AG09319 (cell line): Measurements from ENCODE around the gene SLC23A3.

Experiments
- DNase-seq: peaks from one replicate; pipeline ENCODE4 v3.0.0-alpha.2; 2010; ENCODE audit warnings: low read depth; ENCODE audit errors: extremely low read depth
- TF ChIP-seq, protein P1 (sequence below): IDR thresholded peaks from 2 replicates; pipeline ENCODE4 v1.5.1; 2011; ENCODE audit warnings: low read depth, mild to moderate bottlenecking, inconsistent platforms, low read length, moderate library complexity

Gene SLC23A3

DNA sequence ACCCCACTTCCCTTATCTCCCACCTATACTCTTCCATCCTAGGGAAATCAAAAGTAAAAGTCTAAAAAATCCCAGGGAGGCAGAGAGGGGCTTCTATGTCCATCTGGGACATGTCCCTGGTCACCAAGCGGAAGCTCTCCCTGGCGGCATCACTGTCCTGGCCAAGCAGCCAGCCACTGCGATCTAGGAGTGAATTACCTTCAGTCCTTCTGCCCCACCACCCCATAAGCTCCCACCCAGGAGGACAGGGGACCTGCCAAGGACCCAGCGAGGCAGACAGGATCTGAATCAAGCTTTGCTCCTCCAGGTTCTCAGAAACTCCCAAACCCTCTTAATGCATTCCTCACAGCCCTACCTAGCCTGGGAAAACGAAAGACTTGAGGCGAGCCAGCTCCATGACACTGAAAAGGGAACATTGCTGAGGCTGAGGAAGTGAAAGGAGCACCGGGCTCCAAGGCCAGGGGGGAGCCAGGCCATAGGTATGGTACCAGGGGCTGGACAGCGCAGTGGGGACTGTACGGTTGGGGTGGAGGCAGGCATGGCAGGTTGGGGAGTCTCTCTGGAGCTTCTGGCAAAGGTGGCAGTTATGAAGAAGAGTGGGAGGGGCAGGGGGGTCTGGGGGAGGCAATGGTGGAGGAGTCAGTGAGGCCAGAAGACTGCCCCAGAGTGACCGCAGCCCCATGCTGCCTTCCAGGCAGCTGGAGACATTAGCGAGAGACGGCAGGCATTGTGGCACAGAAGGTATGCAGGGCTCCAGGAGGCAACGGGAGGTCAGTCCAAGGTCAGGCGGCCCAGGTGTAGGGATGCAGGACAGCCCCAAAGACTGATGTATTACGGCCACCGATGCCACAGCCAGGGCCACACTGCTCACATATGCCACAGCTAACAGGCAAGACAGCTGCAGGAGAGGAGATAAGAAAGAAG is 2.7 kb upstream of the SLC23A3 start:
- TF ChIP-seq, protein P1, sequence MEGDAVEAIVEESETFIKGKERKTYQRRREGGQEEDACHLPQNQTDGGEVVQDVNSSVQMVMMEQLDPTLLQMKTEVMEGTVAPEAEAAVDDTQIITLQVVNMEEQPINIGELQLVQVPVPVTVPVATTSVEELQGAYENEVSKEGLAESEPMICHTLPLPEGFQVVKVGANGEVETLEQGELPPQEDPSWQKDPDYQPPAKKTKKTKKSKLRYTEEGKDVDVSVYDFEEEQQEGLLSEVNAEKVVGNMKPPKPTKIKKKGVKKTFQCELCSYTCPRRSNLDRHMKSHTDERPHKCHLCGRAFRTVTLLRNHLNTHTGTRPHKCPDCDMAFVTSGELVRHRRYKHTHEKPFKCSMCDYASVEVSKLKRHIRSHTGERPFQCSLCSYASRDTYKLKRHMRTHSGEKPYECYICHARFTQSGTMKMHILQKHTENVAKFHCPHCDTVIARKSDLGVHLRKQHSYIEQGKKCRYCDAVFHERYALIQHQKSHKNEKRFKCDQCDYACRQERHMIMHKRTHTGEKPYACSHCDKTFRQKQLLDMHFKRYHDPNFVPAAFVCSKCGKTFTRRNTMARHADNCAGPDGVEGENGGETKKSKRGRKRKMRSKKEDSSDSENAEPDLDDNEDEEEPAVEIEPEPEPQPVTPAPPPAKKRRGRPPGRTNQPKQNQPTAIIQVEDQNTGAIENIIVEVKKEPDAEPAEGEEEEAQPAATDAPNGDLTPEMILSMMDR, result no peak
- no peak for DNase-seq

DNA sequence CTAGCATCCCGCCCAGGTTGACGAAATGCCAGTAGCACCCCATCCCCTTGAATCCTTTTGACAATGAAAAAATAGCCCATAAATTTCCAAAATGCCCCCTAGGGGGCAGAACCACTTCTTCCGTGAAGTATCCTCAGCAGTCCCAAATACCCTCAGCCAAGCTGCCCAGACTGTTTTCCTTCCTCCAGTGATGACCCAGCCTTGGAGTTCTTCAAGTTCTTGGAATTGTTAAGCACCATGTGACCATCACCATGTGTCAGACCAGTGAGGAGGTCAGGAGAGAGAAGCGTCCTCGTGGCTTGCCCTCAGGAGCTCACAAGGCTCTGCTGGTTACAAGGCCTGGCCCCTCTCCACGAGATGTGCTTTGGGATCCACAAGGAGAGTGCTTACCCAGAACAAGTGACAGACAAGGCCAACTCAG is 1.4 kb upstream of the SLC23A3 start:
- peak; percentile 63 for DNase-seq
- TF ChIP-seq, protein P1, result peak; percentile 69

DNA sequence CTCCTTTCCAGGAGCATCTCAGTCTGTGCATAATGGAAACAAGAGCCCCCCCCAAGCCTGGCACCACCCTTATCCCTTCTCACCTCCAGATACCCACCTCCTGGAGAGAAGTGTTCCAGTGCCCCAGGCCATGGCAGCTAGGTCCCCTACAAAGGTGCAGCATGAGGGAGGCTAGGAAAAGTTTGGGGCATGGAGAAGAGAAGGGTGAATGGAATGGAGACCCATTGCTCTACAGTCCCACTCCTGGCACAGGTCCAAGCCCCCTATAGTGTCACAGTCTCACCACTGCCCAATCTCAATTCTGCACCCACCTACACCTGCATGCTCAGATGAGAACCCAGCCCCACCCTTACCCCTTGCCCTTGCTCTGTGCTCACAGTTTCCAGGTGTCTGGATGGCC is 897 bp downstream of the SLC23A3 start:
- TF ChIP-seq, protein P1, result no peak
- no peak for DNase-seq

DNA sequence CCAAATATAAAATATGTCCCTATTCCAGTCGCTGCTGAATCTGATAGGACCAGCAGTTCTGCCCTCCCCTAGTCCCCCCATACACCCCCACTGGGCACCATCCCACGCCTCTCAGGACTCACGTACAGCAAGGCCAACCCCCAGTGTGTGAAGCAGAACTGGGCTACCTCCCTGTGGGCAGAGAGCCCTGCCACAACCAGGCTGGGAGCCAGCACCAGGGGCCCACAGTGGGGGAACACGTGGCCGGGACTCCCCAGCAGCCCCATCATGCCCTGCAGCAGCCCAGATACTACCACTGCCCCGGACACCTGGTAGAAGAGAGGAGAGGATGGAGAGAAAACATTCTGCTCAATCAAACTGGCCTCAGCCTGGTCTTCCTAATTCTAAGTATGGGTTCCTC is 1.3 kb downstream of the SLC23A3 start:
- DNase-seq, result no peak
- TF ChIP-seq, protein P1, result no peak

DNA sequence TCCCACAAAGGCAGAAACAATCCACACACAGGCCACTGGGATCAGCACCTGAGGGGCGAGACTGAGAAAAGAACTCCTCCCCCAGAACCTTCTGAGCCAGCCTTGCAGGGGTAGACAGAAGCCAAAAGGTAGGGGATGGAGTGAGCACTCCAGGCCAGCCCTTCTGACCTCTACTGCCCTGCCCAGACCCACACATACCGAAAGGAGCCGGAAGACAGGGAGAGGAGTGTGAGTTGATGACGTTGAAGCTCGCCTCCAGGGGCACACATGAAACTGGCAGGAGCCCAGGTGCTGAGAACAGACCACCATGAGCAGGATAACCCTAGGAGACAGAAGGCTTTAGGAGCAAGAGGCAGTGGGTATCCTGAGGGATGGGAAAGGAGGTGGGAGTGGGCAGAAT is 1.8 kb downstream of the SLC23A3 start:
- TF ChIP-seq, protein P1, result no peak

DNA sequence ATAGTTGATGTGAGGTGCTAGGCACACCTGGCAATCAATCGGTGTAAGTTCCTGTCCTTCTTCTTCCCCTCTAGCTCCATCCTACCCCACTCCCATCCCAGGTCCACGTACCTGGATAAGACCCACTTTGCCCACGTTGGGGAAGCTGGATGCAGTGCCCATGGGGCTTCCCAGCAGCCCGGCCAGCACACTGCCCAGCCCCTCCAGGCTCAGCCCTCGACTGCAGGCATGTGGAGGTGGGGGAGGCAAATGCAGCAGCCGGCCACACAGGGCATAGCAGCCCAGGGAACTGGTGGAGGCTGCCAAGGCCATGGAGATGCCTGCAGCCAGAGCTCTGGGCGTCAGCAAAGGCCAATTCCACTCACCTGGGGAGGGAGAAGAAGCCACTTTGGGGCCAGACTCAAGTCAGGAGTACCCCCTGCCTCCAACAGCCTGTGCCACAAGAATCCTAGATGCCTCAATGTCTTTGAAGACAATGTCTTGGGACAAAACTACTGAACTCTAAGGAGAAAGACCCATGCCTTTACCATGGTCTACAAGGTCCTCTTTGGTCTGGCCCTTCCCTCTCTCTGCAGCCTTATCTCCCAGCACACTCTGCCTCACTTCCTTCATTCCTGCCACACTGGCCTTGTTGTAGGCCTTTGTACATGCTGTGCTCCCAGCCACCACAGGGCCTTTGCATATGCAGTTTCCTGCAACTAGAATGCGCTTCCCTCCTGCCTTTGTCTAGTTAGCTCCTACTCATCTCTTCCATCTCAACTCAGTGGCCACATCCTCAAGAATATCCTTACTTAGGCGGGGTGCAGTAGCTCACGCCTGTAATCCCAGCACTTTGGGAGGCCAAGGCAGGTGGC is 4.5 kb downstream of the SLC23A3 start:
- TF ChIP-seq, protein P1, result no peak
- DNase-seq, result no peak

More for the DNA sequence above, 1.8 kb downstream of the SLC23A3 start:
- DNase-seq, result no peak

DNA sequence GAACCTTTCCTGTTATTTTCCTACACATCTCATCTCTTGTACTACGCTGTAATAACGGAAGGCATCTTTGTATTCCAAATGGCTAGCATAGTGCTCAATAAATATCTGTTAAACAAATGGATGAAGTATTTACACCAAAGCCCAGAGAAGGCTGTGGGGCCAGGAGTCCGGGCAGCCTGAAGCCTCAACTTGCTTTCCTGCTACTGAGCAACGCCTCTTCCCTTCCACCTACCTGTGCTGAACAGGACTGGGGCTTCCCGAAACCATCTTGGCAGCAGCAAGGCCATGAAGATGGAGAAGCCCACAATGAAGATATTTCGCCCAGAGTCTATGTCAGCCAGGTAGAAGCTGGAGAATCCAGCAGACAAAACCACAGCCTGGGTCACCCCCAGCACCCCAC is 6.7 kb downstream of the SLC23A3 start:
- TF ChIP-seq, protein P1, result no peak
- DNase-seq, result no peak
